Measurements from ENCODE around the gene PRAC1.

The PRAC1 gene

DNA sequence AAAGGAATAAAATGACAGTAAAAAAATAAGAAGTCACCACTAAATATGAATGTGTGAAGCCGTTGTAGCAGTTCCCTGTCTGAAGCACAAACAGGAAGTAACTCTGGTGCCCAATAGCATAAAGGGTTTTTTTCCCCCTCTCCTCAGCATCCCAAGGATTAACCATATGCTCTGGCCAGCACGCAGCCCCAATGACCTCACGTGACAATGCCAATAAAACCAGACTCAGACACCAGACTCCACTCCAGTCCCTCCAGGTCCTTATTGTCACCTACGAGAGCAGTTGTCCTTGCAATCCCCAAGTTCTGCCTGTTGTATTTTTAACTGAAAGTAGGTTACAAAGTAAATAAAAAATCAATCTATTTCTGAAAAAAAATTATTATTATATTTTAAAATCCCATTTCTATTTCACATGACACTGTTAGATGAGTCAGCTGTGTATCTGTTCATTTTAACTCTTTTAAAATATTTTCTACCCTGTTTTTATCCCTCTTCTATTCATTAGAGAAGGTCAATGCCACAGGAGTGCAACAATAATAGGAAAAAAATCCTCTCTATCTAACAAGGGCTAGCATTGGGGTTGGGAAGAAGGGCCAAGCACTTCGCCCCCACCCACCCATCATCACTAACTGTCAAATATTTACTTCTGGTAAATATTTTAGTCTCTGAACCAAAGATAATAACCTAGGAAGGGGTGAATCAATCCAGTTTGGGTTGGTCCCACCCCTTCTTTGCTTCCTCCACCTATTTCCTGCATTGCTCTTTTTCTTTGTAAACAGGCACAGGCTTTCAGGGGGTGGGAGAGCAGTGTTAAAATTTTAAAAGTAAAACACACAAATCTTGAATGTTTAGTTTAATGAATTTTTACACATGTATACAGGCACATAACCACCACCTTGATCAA, 6.6 kb downstream of the PRAC1 start:
- TF ChIP-seq SIN3A (IDR thresholded peaks at IDR 0.05; ENCODE audit: borderline replicate concordance, insufficient read depth, low read length) (no peak), TAF1 (IDR thresholded peaks at IDR 0.05; ENCODE audit: borderline replicate concordance, insufficient read depth, low read length) (no peak), POLR2AphosphoS5 (IDR thresholded peaks at IDR 0.05; ENCODE audit: low read depth, low read length) (no peak), FOXP2 (optimal IDR thresholded peaks at IDR 0.05; ENCODE audit: borderline replicate concordance, extremely low read depth, extremely low read length, insufficient read depth) (no peak)
- TF ChIP-seq, protein P1, sequence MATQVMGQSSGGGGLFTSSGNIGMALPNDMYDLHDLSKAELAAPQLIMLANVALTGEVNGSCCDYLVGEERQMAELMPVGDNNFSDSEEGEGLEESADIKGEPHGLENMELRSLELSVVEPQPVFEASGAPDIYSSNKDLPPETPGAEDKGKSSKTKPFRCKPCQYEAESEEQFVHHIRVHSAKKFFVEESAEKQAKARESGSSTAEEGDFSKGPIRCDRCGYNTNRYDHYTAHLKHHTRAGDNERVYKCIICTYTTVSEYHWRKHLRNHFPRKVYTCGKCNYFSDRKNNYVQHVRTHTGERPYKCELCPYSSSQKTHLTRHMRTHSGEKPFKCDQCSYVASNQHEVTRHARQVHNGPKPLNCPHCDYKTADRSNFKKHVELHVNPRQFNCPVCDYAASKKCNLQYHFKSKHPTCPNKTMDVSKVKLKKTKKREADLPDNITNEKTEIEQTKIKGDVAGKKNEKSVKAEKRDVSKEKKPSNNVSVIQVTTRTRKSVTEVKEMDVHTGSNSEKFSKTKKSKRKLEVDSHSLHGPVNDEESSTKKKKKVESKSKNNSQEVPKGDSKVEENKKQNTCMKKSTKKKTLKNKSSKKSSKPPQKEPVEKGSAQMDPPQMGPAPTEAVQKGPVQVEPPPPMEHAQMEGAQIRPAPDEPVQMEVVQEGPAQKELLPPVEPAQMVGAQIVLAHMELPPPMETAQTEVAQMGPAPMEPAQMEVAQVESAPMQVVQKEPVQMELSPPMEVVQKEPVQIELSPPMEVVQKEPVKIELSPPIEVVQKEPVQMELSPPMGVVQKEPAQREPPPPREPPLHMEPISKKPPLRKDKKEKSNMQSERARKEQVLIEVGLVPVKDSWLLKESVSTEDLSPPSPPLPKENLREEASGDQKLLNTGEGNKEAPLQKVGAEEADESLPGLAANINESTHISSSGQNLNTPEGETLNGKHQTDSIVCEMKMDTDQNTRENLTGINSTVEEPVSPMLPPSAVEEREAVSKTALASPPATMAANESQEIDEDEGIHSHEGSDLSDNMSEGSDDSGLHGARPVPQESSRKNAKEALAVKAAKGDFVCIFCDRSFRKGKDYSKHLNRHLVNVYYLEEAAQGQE (IDR thresholded peaks at IDR 0.05; ENCODE audit: insufficient read depth in 1 of 2, low read depth in 2 of 2, low read length in 2 of 2): no peak

DNA sequence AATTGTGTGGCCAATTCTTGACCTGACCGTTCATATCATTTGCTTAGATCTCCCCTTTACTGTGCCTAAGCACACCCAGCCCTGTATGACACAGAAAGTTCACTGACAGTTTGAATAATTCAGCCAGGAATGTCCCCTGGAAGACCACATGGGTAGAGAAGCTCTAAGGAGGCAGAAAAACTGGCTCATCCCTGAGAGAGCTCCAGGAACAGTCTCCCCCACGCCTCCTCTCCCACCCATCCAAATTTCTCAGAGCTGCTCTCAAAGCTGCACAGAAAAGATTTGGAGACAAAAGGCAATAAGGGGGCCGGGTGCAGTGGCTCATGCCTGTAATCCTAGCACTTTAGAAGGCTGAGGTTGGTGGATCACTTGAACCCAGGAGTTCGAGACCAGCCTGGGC, 11.2 kb downstream of the PRAC1 start:
- TF ChIP-seq, protein P1 (IDR thresholded peaks at IDR 0.05; ENCODE audit: insufficient read depth in 1 of 2, low read depth in 2 of 2, low read length in 2 of 2): no peak
- TF ChIP-seq POLR2AphosphoS5 (IDR thresholded peaks at IDR 0.05; ENCODE audit: low read depth, low read length) (no peak), TAF1 (IDR thresholded peaks at IDR 0.05; ENCODE audit: borderline replicate concordance, insufficient read depth, low read length) (no peak), SIN3A (IDR thresholded peaks at IDR 0.05; ENCODE audit: borderline replicate concordance, insufficient read depth, low read length) (no peak), FOXP2 (optimal IDR thresholded peaks at IDR 0.05; ENCODE audit: borderline replicate concordance, extremely low read depth, extremely low read length, insufficient read depth) (no peak)

DNA sequence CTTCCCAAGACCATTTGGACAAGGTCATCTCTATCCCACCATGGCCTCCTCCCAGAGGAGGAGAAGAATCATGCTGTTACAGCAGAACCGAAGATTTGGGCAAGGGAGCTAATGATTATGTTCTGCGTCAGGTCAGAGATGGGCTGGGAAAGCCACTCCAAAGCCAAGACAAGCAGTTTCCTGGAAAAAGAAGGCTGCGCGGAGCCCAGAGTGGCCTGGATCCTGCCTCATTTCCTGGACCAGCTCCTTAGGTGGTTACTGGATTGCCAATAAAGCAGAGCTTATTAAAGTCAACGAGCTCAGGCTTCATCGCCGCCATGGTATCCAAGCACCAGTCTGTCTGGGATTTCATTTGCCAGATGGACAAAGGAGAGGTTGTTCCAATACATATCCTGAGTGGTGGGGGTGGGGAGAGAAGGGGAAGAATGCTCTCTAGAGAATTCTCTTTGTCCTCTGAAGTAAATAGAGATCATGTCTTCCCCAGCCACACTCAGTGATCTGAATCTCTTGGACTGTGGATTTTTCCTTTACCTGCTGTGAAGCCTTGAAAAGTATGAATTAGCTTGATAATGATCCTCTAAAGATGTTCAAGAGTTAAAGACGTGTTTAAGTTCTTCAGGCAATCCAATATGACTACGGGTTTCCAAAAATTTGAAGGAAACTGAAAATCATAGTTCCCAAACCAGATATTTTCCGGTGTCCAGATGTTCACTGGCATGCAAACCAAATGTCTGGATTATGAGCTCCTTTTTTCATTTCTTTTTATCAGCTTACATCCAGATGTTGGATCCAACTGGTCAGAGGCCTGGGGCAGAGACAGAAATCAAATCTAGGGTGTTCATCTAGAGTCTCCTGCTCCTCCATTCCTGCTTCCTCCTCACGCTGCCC, 17.7 kb downstream of the PRAC1 start:
- TF ChIP-seq, protein P1 (IDR thresholded peaks at IDR 0.05; ENCODE audit: insufficient read depth in 1 of 2, low read depth in 2 of 2, low read length in 2 of 2): no peak
- no peak for TF ChIP-seq POLR2AphosphoS5 (IDR thresholded peaks at IDR 0.05; ENCODE audit: low read depth, low read length)
- TF ChIP-seq FOXP2 (optimal IDR thresholded peaks at IDR 0.05; ENCODE audit: borderline replicate concordance, extremely low read depth, extremely low read length, insufficient read depth): no peak
- no peak for TF ChIP-seq TAF1 (IDR thresholded peaks at IDR 0.05; ENCODE audit: borderline replicate concordance, insufficient read depth, low read length)
- no peak for TF ChIP-seq SIN3A (IDR thresholded peaks at IDR 0.05; ENCODE audit: borderline replicate concordance, insufficient read depth, low read length)

DNA sequence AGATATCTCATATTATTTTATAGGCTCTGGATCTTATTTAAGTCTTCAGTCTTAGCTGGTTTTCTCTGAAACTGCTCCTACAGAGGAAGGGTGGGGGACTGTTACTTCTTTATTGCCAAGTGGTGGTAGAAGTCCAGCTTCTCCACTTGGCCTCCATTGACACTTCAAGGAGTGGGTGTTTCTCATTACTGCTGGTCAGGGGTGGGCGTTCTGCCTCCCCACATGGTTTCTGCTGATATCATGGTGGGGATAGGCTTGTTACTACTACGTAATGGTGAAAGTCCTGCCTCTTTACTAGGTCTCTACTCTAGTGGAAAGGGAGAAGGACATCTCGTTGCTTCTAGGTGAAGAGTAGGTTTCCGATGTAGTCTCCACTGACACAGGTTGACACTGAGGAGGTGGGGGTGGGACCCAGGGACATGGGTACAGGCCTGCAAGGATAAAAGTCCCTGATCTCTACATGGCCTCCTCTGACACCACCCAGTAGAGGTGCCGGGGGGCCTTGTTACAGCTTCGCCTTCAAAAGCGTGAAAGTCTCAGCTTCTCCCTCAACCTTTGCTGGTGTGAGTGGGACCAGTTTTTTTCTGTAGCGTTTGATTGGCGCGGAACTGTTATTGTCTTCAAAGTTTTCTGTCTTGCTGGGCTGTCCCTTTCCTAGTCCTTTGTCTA, 20.3 kb downstream of the PRAC1 start:
- TF ChIP-seq, protein P1 (IDR thresholded peaks at IDR 0.05; ENCODE audit: insufficient read depth in 1 of 2, low read depth in 2 of 2, low read length in 2 of 2): no peak
